ENCODE data around the gene USP12. TPM values are rescaled to one million over a fixed set of nuclear protein-coding genes. Genes with fewer than 3 reads are reported as not detected.

Gene USP12
- total RNA-seq, 1 experiment from 2014 or later, result 36.2 TPM

- CTCF ChIA-PET, result no interaction called here
- Histone ChIP-seq H3K4me3 (ENCODE audit: low read depth, low read length) (no peak overlapping the region), H3K27me3 (replicated peaks; ENCODE audit: control insufficient read depth, insufficient read depth, low read length) (no peaks in the 10 kb centered on the region), H3K9me3 (no peaks in the 10 kb centered on the region), H3K36me3 (ENCODE audit: control insufficient read depth, insufficient read depth, low read length) (no peaks in the 10 kb centered on the region), H3K4me1 (no peaks in the 10 kb centered on the region)
- Mint-ChIP-seq H3K27me3 (ENCODE audit: insufficient read depth, unreplicated experiment) (no peaks in the 10 kb centered on the region), H3K4me3 (ENCODE audit: unreplicated experiment) (no peak overlapping the region), H3K27ac (ENCODE audit: unreplicated experiment) (no peak overlapping the region), H3K4me1 (ENCODE audit: low read depth, unreplicated experiment) (peaks cover 7% of the 10 kb centered on the region), H3K36me3 (ENCODE audit: insufficient read depth, unreplicated experiment) (peaks cover 21% of the 10 kb centered on the region), H3K9me3 (ENCODE audit: unreplicated experiment) (no peaks in the 10 kb centered on the region)
- no peak for DNase-seq
- intact Hi-C loops (cut with micrococcal nuclease; ENCODE audit: unreplicated experiment), result no loop called here
- POLR2A ChIA-PET, result no interaction called here
- no TSS peak for BruUV-seq (replicated peaks)
- no peak for TF ChIP-seq CTCF (IDR thresholded peaks at IDR 0.05; ENCODE audit: insufficient read depth in 1 of 2, low read depth in 1 of 2, low read length in 1 of 2, severe bottlenecking in 1 of 2, unreplicated experiment in 1 of 2)
Observed at GRCh38 chr13:27054760-27055159, 116.9 kb downstream of the USP12 start.

GRCh38 chr13:27053902-27054595 lies 117.6 kb downstream of the USP12 start:
- ChIA-PET CTCF (no interaction called here), POLR2A (no interaction called here)
- no peak overlapping the region for H3K4me3 Mint-ChIP-seq (ENCODE audit: unreplicated experiment)
- H3K9me3 Mint-ChIP-seq (ENCODE audit: unreplicated experiment), result no peaks in the 10 kb centered on the region
- Histone ChIP-seq H3K9me3 (no peaks in the 10 kb centered on the region), H3K36me3 (ENCODE audit: control insufficient read depth, insufficient read depth, low read length) (no peaks in the 10 kb centered on the region), H3K4me1 (no peaks in the 10 kb centered on the region), H3K27me3 (replicated peaks; ENCODE audit: control insufficient read depth, insufficient read depth, low read length) (no peaks in the 10 kb centered on the region), H3K4me3 (ENCODE audit: low read depth, low read length) (no peak overlapping the region)
- H3K27me3 Mint-ChIP-seq (ENCODE audit: insufficient read depth, unreplicated experiment), result no peaks in the 10 kb centered on the region
- no peak for DNase-seq
- H3K4me1 Mint-ChIP-seq (ENCODE audit: low read depth, unreplicated experiment), result peaks cover 7% of the 10 kb centered on the region
- no peak for TF ChIP-seq CTCF (IDR thresholded peaks at IDR 0.05; ENCODE audit: insufficient read depth in 1 of 2, low read depth in 1 of 2, low read length in 1 of 2, severe bottlenecking in 1 of 2, unreplicated experiment in 1 of 2)
- peak overlapping the region; percentile 9 for H3K27ac Mint-ChIP-seq (ENCODE audit: unreplicated experiment)
- no TSS peak for BruUV-seq (replicated peaks)
- intact Hi-C loops (cut with micrococcal nuclease; ENCODE audit: unreplicated experiment), result no loop called here
- H3K36me3 Mint-ChIP-seq (ENCODE audit: insufficient read depth, unreplicated experiment), result peaks cover 23% of the 10 kb centered on the region

- no TSS peak for BruUV-seq (replicated peaks)
- Histone ChIP-seq H3K4me1 (no peaks in the 10 kb centered on the region), H3K36me3 (ENCODE audit: control insufficient read depth, insufficient read depth, low read length) (no peaks in the 10 kb centered on the region), H3K9me3 (no peaks in the 10 kb centered on the region), H3K4me3 (ENCODE audit: low read depth, low read length) (no peak overlapping the region), H3K27me3 (replicated peaks; ENCODE audit: control insufficient read depth, insufficient read depth, low read length) (no peaks in the 10 kb centered on the region)
- no peak for DNase-seq
- H3K4me3 Mint-ChIP-seq (ENCODE audit: unreplicated experiment), result no peak overlapping the region
- peaks cover 7% of the 10 kb centered on the region for H3K4me1 Mint-ChIP-seq (ENCODE audit: low read depth, unreplicated experiment)
- no peaks in the 10 kb centered on the region for H3K27me3 Mint-ChIP-seq (ENCODE audit: insufficient read depth, unreplicated experiment)
- ChIA-PET POLR2A (no interaction called here), CTCF (no interaction called here)
- no peaks in the 10 kb centered on the region for H3K9me3 Mint-ChIP-seq (ENCODE audit: unreplicated experiment)
- no peak overlapping the region for H3K27ac Mint-ChIP-seq (ENCODE audit: unreplicated experiment)
- H3K36me3 Mint-ChIP-seq (ENCODE audit: insufficient read depth, unreplicated experiment), result peaks cover 27% of the 10 kb centered on the region
- TF ChIP-seq CTCF (IDR thresholded peaks at IDR 0.05; ENCODE audit: insufficient read depth in 1 of 2, low read depth in 1 of 2, low read length in 1 of 2, severe bottlenecking in 1 of 2, unreplicated experiment in 1 of 2), result no peak
- intact Hi-C loops (cut with micrococcal nuclease; ENCODE audit: unreplicated experiment), result no loop called here
Observed at GRCh38 chr13:27053210-27053884, 118.3 kb downstream of the USP12 start.
